ENCODE data around the gene RNASET2. TPM values are rescaled to one million over a fixed set of nuclear protein-coding genes. Genes with fewer than 3 reads are reported as not detected.

Gene RNASET2
- total and polyA plus RNA-seq, 10 of the 15 experiments (the other 5 are each of a cell fraction or from before 2014, with no cell fraction given): 5.5 to 225 (median 50.2) TPM

GRCh38 chr6:166999145-166999883 lies 43.0 kb upstream of the RNASET2 start, which contains the start of gene CEP43 (continued):
- peak; percentile 54; the same call in 1 of the 2 replicates for TF ChIP-seq TAF1 (IDR thresholded peaks at IDR 0.05; ENCODE audit: borderline replicate concordance, low read depth, low read length)
- TF ChIP-seq SREBF1 (IDR thresholded peaks at IDR 0.05; ENCODE audit: low read length): no peak
- no peak for TF ChIP-seq E2F4 (IDR thresholded peaks at IDR 0.05; ENCODE audit: low read depth, low read length)
- TF ChIP-seq ZNF687 (IDR thresholded peaks at IDR 0.05): 0 out of 2 replicates have a peak, but pooled peaks have one; percentile 13
- TF ChIP-seq SUZ12 (IDR thresholded peaks at IDR 0.05; ENCODE audit: unreplicated experiment): no peak
- no peak for TF ChIP-seq HDAC2 (IDR thresholded peaks at IDR 0.05)
- no peak for TF ChIP-seq ZNF622 (IDR thresholded peaks at IDR 0.05)
- TF ChIP-seq NRF1 (conservative IDR thresholded peaks at IDR 0.05; ENCODE audit: low read depth, low read length): 0 out of 2 replicates have a peak, but pooled peaks have one; percentile 15
- TF ChIP-seq KLF5 (IDR thresholded peaks at IDR 0.05; ENCODE audit: partially characterized antibody): peak; percentile 32
- TF ChIP-seq POLR2AphosphoS2 (IDR thresholded peaks at IDR 0.05; ENCODE audit: low read depth, low read length): no peak
- TF ChIP-seq EGR1 (IDR thresholded peaks at IDR 0.05; ENCODE audit: borderline replicate concordance in 1 of 2, low read depth in 2 of 2, low read length in 2 of 2): peak; percentile 11 to 93; a peak in 1 of 3 replicates
- TF ChIP-seq POLR2A (IDR thresholded peaks at IDR 0.05; ENCODE audit: low read depth, low read length): peak; percentile 73
- TF ChIP-seq BMI1 (IDR thresholded peaks at IDR 0.05; ENCODE audit: borderline replicate concordance): peak; percentile 72; the same call in 1 of the 2 replicates
- TF ChIP-seq NFYA (IDR thresholded peaks at IDR 0.05; ENCODE audit: borderline replicate concordance, low read depth, low read length): no peak
- no peak for TF ChIP-seq CBX5 (IDR thresholded peaks at IDR 0.05; ENCODE audit: low read depth)
- TF ChIP-seq SP1 (IDR thresholded peaks at IDR 0.05; ENCODE audit: low read depth, low read length): no peak
- TF ChIP-seq ZNF207 (IDR thresholded peaks at IDR 0.05; ENCODE audit: borderline replicate concordance): 0 out of 2 replicates have a peak, but pooled peaks have one; percentile 55
- TF ChIP-seq YY1 (IDR thresholded peaks at IDR 0.05; ENCODE audit: low read depth, low read length): peak; percentile 97
- peak; percentile 50; the same call in 1 of the 2 replicates for TF ChIP-seq RUNX3 (IDR thresholded peaks at IDR 0.05; ENCODE audit: low read length)
- no peak for TF ChIP-seq HSF1 (IDR thresholded peaks at IDR 0.05; ENCODE audit: low read depth, low read length)
- no peak for TF ChIP-seq FOS (IDR thresholded peaks at IDR 0.05; ENCODE audit: borderline replicate concordance, extremely low read depth, insufficient read length)
- TF ChIP-seq DPF2 (IDR thresholded peaks at IDR 0.05): peak; percentile 69
- TF ChIP-seq RB1 (IDR thresholded peaks at IDR 0.05; ENCODE audit: borderline replicate concordance): no peak

All from GM12878 (cell line).